HCT116 (cell line): ENCODE data around the gene CERS5. TPM values are rescaled to one million over a fixed set of nuclear protein-coding genes. Genes with fewer than 3 reads are reported as not detected.

ENCODE experiments used
- ATAC-seq: fragments of 200-7000 bp; cut with Tn5 transposase; 2 replicates; pipeline ENCODE4 v1.9.1; 2020; ENCODE audit warnings: mild to moderate bottlenecking, moderate library complexity
- BruUV-seq: library from RNA; stranded (reverse); fragments of 400-500 nt; replicated peaks from 2 replicates; lab custom pipeline; 2021; lab: Mats Ljungman, UMichigan
- CTCF ChIA-PET: fragments of 300-600 bp; sonication (Branson Sonifier 250); formaldehyde crosslinking; loops from one replicate; lab custom pipeline; 2021; ENCODE audit warnings: antibody characterized with exemption; lab: Charles Lee
- POLR2A ChIA-PET: fragments of 300-600, 350-600 bp; sonication (Branson Sonifier 250); formaldehyde crosslinking; loops from one replicate; lab custom pipeline; 2021; ENCODE audit warnings: antibody characterized with exemption; lab: Charles Lee
- RAD21 ChIA-PET, 2 experiments: fragments of 300-600 bp; sonication (Branson Sonifier 250); formaldehyde crosslinking; loops; one replicate each; lab custom pipeline; 2023; ENCODE audit warnings: low total read pairs in 2 of 2; ENCODE audit not compliant: uncharacterized antibody in 2 of 2, unreplicated experiment in 2 of 2, low non-redundant PET in 1 of 2; lab: Charles Lee
- DNase-seq: peaks from one replicate; pipeline ENCODE4 v3.0.0-alpha.2; 2010; ENCODE audit warnings: low read depth, low spot score
- H2AFZ ChIP-seq: fragments of 200-600 bp; shearing (Covaris generic), sonication (generic); 2 replicates; pipeline ENCODE4 v1.6.1; 2017; ENCODE audit warnings: low read depth, mixed run types, mixed read lengths, antibody characterized with exemption, low read length; ENCODE audit not compliant: poor library complexity, severe bottlenecking
- H3K27ac ChIP-seq: 2 replicates; pipeline ENCODE4 v1.5.1; 2012; ENCODE audit warnings: low read depth, low read length
- H3K27me3 ChIP-seq: fragments of 200-600 bp; sonication (generic); 2 replicates; pipeline ENCODE4 v1.6.1; 2016; ENCODE audit warnings: mixed run types, low read length, mixed read lengths; ENCODE audit not compliant: insufficient read depth
- H3K36me3 ChIP-seq, 2 experiments: fragments of 200-500 bp in 1 of 2; fragments of 200-600 bp in 1 of 2; sonication (Bioruptor generic) in 1 of 2; sonication (generic) in 1 of 2; 2 replicates each; pipeline versions ENCODE4 v1.5.1 to v1.6.1; 2014 to 2016; ENCODE audit warnings: low read length in 2 of 2, inconsistent platforms in 1 of 2, mixed read lengths in 1 of 2, mixed run types in 1 of 2; ENCODE audit not compliant: insufficient read depth in 2 of 2, control insufficient read depth in 1 of 2
- H3K4me1 ChIP-seq, 2 experiments: fragments of 200-600 bp in 1 of 2; sonication (generic) in 1 of 2; 2 replicates each; pipeline versions ENCODE4 v1.5.1 to v1.6.1; 2012 to 2017; ENCODE audit warnings: low read length in 2 of 2, inconsistent platforms in 1 of 2, mild to moderate bottlenecking in 1 of 2, mixed read lengths in 1 of 2, mixed run types in 1 of 2, moderate library complexity in 1 of 2; ENCODE audit not compliant: insufficient read depth in 2 of 2, control insufficient read depth in 1 of 2
- H3K4me2 ChIP-seq: fragments of 200-600 bp; sonication (generic); 2 replicates; pipeline ENCODE4 v1.6.1; 2017; ENCODE audit warnings: mixed run types, low read length, mixed read lengths
- H3K4me3 ChIP-seq, 2 experiments: fragments of 200-600 bp in 1 of 2; sonication (generic) in 1 of 2; replicated peaks in 1 of 2; 2 replicates each; pipeline ENCODE4 v1.5.1; 2011 to 2016; ENCODE audit warnings: low read length in 2 of 2, control low read depth in 1 of 2, low read depth in 1 of 2, mild to moderate bottlenecking in 1 of 2, mixed read lengths in 1 of 2, mixed run types in 1 of 2
- H3K79me2 ChIP-seq: fragments of 200-600 bp; sonication (generic); 2 replicates; pipeline ENCODE4 v1.6.1; 2017; ENCODE audit warnings: mild to moderate bottlenecking, mixed run types, low read length, moderate library complexity, mixed read lengths; ENCODE audit not compliant: insufficient read depth
- H3K9ac ChIP-seq: fragments of 200-600 bp; sonication (generic); 2 replicates; pipeline ENCODE4 v1.6.1; 2016; ENCODE audit warnings: low read length, mixed read lengths
- H3K9me2 ChIP-seq: fragments of 200-600 bp; sonication (generic), shearing (Covaris generic); 2 replicates; pipeline ENCODE4 v1.6.1; 2017; ENCODE audit warnings: mixed run types, mild to moderate bottlenecking, moderate library complexity; ENCODE audit not compliant: insufficient read depth
- H3K9me3 ChIP-seq, 2 experiments: fragments of 200-500 bp in 1 of 2; fragments of 200-600 bp in 1 of 2; sonication (Bioruptor generic) in 1 of 2; sonication (generic) in 1 of 2; 2 replicates each; pipeline ENCODE4 v1.6.1; 2014 to 2017; ENCODE audit warnings: low read length in 2 of 2, mixed read lengths in 2 of 2, inconsistent platforms in 1 of 2, low read depth in 1 of 2, mild to moderate bottlenecking in 1 of 2, mixed run types in 1 of 2, moderate library complexity in 1 of 2; ENCODE audit not compliant: control insufficient read depth in 1 of 2, insufficient read depth in 1 of 2
- H4K20me1 ChIP-seq: fragments of 200-600 bp; sonication (generic), shearing (Covaris generic); 2 replicates; pipeline ENCODE4 v1.6.1; 2017; ENCODE audit warnings: mixed run types, mild to moderate bottlenecking, moderate library complexity; ENCODE audit not compliant: insufficient read depth
- EGR1 ChIP-seq: IDR thresholded peaks from 2 replicates; pipeline ENCODE4 v1.6.1; 2012; ENCODE audit warnings: low read depth
- FOSL1 ChIP-seq: IDR thresholded peaks from 2 replicates; pipeline ENCODE4 v1.6.1; 2012; ENCODE audit warnings: low read depth
- JUND ChIP-seq: IDR thresholded peaks from 2 replicates; pipeline ENCODE4 v1.6.1; 2012
- REST ChIP-seq: IDR thresholded peaks from 2 replicates; pipeline ENCODE4 v1.6.1; 2012; ENCODE audit warnings: low read depth
- ZBTB33 ChIP-seq: IDR thresholded peaks from 2 replicates; pipeline ENCODE4 v1.6.1; 2011; ENCODE audit warnings: mild to moderate bottlenecking, low read length, moderate library complexity; ENCODE audit not compliant: insufficient replicate concordance; ENCODE audit errors: extremely low read depth
- ZFX ChIP-seq: fragments of 450-650 bp; IDR thresholded peaks from 2 replicates; pipeline ENCODE4 v1.6.1; 2017
- ZNF274 ChIP-seq: fragments of 200-500 bp; sonication (Bioruptor generic); IDR thresholded peaks from 2 replicates; pipeline ENCODE4 v1.6.1; 2014; ENCODE audit warnings: mild to moderate bottlenecking, low read depth, low read length, inconsistent platforms
- intact Hi-C: fragments of 100-400 bp; cut with micrococcal nuclease; formaldehyde crosslinking; loops from 2 replicates; pipeline ENCODE4 v1.10.0; 2022
- total RNA-seq: library from RNA; stranded (reverse); gene quantifications from one replicate; pipeline ENCODE4 v1.2.1, GENCODE V29; 2021; ENCODE audit not compliant: unreplicated experiment

The CERS5 gene
- total RNA-seq, 1 experiment from 2014 or later = 33.4 TPM

GRCh38 chr12:50089730-50090129, 77.4 kb downstream of the CERS5 start:
- Histone ChIP-seq H3K9me3 (no peaks in the 10 kb centered on the region), H3K9ac (no peak overlapping the region), H3K4me3 (no peak overlapping the region), H3K27ac (no peak overlapping the region), H4K20me1 (peaks cover 4% of the 10 kb centered on the region), H3K4me1 (peaks cover 0 to 7% of the 10 kb centered on the region in 2 experiments; a peak in 1 of 4 replicates), H2AFZ (no peak overlapping the region), H3K36me3 (peaks cover 46 to 62% of the 10 kb centered on the region in 2 experiments), H3K27me3 (no peaks in the 10 kb centered on the region), H3K4me2 (no peak overlapping the region), H3K79me2 (peaks cover 12% of the 10 kb centered on the region), H3K9me2 (no peaks in the 10 kb centered on the region)
- no TSS peak for BruUV-seq
- CTCF ChIA-PET = interaction anchor here (1.3 to 2.8 kb wide), 3 partner anchors 13 to 225 kb away, joined by 3 to 16 read pairs (median 4); partner anchors contain the start of gene COX14
- ATAC-seq (no peak), DNase-seq (no peak)
- POLR2A ChIA-PET = no interaction called here
- TF ChIP-seq JUND = no peak
- no peak for TF ChIP-seq EGR1
- TF ChIP-seq ZBTB33 = no peak
- TF ChIP-seq REST = no peak
- no peak for TF ChIP-seq ZNF274
- TF ChIP-seq FOSL1 = no peak
- TF ChIP-seq ZFX = no peak
- RAD21 ChIA-PET = no interaction called here
- intact Hi-C loops = loop anchor here (5.0 to 10.0 kb wide), 2 partner anchors 223 to 315 kb away; partner anchors contain the start of gene LARP4
